T-helper 17 cell (primary cell): ENCODE measurements around the gene NINJ2. TPM values are rescaled to one million over a fixed set of nuclear protein-coding genes. Genes with fewer than 3 reads are reported as not detected.
"Not testable (repeated sequence)": the region's sequence is repeated elsewhere in the genome, so short reads cannot be mapped to it uniquely, and the experiment has no call there.

Source experiments
- ATAC-seq: fragments of 150-1000 bp; cut with Tn5 transposase; 2 replicates; pipeline ENCODE4 v1.10.0; 2021; ENCODE audit warnings: mild to moderate bottlenecking, moderate library complexity
- DNase-seq, 3 donors: peaks; one replicate each; pipeline versions ENCODE4 v3.0.0 to v3.0.0-alpha.2; 2020 to 2021
- H3K9me3 ChIP-seq: one replicate; pipeline ENCODE4 v1.7.0; 2013; ENCODE audit warnings: low read length, mild to moderate bottlenecking; ENCODE audit not compliant: control insufficient read depth, poor library complexity, severe bottlenecking
- H3K27ac Mint-ChIP-seq: one replicate; pipeline ENCODE4 v1.8.0; 2022; ENCODE audit warnings: mild to moderate bottlenecking, moderate library complexity, mixed read lengths
- H3K27me3 Mint-ChIP-seq: one replicate; pipeline ENCODE4 v1.8.0; 2022; ENCODE audit warnings: mixed read lengths
- H3K36me3 Mint-ChIP-seq: one replicate; pipeline ENCODE4 v1.8.0; 2022; ENCODE audit warnings: low read depth, mixed read lengths
- H3K4me1 Mint-ChIP-seq: one replicate; pipeline ENCODE4 v1.8.0; 2022; ENCODE audit warnings: mild to moderate bottlenecking, mixed read lengths
- H3K4me3 Mint-ChIP-seq: one replicate; pipeline ENCODE4 v1.8.0; 2022; ENCODE audit warnings: mild to moderate bottlenecking, moderate library complexity, mixed read lengths
- total RNA-seq, 4 donors: library from RNA in 2 of 4; stranded (reverse) in 2 of 4; gene quantifications; one replicate each; pipeline ENCODE4 v1.2.3 and lab custom pipeline; 2022 to 2026

Gene NINJ2
- total RNA-seq, 2 donors from 2014 or later: 6.1 to 6.3 TPM

DNA sequence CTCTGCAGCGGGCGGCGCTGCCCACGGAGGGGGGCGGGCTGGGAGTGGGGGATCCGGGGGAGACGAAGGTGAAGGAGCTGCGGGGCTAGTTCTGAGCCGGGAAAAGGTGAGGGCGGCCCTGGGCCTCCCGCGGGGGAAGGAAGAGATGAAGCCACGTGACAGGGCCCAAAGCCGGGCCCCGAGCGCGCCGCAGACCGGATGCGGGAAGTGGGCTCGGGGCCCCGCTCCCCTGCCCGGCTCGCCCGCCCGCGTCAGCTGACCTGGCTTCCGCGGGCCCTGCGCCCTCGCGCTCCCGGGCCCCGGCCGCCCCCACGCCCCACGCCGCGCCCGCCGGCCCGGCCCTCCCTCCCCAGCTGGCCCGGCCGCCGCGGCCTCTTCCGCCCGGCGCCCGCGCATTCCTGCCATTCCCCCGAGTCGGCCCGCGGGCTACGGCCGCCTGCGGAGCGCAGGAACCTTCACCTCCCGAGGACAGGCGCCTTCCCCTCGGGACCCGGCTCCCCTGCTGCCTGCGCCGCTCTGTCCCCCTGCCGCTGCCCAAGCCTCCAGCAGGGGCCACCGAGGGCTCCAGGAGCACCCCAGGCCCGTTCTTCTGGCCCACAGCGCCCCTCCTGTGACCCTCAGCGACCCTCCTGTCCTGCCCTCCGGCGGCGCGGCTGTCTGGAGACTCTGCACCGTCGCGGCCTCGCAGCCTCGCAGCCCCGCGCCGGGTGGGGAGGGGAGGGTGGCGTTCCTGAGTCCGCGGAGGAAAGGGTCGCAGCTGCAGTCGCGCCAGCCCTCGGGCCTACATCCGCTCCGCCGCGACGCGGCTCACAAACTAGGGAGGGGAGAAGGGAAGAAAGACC, 20.4 kb downstream of the NINJ2 start:
- peak; percentile 87 for ATAC-seq
- peaks cover 35% of the 10 kb centered on the region for H3K4me1 Mint-ChIP-seq
- H3K9me3 ChIP-seq: no peaks in the 10 kb centered on the region
- H3K27ac Mint-ChIP-seq: peak overlapping the region; percentile 94
- H3K27me3 Mint-ChIP-seq: no peaks in the 10 kb centered on the region
- H3K4me3 Mint-ChIP-seq: peak overlapping the region; percentile 90
- H3K36me3 Mint-ChIP-seq: peaks cover 2% of the 10 kb centered on the region
- DNase-seq: peak; percentile 66 to 77 (median 75)

GRCh38 chr12:641321-641720, 21.9 kb downstream of the NINJ2 start:
- H3K9me3 ChIP-seq, ATAC-seq, H3K27me3 Mint-ChIP-seq, H3K36me3 Mint-ChIP-seq, DNase-seq: not testable (repeated sequence)
- Mint-ChIP-seq H3K4me3 (peak overlapping the region; percentile 55), H3K4me1 (peaks cover 31% of the 10 kb centered on the region), H3K27ac (peak overlapping the region; percentile 94)

- Mint-ChIP-seq H3K27me3 (no peaks in the 10 kb centered on the region), H3K4me1 (peaks cover 31% of the 10 kb centered on the region), H3K4me3 (peak overlapping the region; percentile 25), H3K27ac (peak overlapping the region; percentile 88), H3K36me3 (no peaks in the 10 kb centered on the region)
- DNase-seq (no peak), ATAC-seq (no peak)
- H3K9me3 ChIP-seq: no peaks in the 10 kb centered on the region
Measured at GRCh38 chr12:640773-641172, 22.5 kb downstream of the NINJ2 start.

DNA sequence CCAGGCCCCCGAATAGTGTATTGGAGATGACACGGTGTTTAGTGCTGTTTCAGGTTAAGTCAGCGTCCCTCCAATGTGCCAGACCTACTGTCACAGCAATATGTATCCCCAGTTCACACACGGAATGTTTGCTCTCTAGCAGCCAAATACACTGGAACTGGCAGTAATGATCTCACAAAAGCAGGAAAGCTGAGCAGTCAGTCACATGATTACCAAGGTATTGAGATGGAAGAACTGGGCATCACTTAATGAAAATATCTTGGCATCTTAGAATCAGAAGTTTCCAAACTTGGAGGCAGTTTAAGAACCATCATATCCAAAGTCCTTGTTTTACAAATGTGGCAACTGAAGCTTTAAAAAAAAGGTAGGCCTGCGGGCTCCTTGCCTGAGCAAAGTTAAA, 23.3 kb downstream of the NINJ2 start:
- H3K27ac Mint-ChIP-seq: peak overlapping the region; percentile 88
- no peak overlapping the region for H3K4me3 Mint-ChIP-seq
- ATAC-seq: no peak
- no peaks in the 10 kb centered on the region for H3K27me3 Mint-ChIP-seq
- no peak for DNase-seq
- H3K36me3 Mint-ChIP-seq: no peaks in the 10 kb centered on the region
- no peaks in the 10 kb centered on the region for H3K9me3 ChIP-seq
- peaks cover 27% of the 10 kb centered on the region for H3K4me1 Mint-ChIP-seq

DNA sequence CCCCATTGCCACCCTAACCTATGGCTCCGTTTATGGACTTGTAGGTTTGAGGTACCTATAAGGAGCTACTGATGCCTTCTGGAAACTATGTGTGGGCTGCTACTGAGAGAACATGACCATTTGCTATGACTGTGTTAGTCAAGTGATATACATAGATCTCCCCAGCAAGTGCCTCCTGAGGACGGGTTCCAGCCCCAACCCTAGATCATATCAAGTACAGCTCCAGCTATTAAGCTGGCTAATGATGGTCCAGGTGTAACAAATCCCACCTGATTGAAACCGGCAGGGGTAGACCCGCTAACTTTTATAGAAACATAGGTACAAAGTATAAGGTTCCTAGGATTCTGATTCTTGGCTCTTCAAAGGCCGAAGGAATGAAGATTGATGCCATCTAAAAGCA, 23.7 kb downstream of the NINJ2 start:
- Mint-ChIP-seq H3K4me1 (peaks cover 27% of the 10 kb centered on the region), H3K36me3 (no peaks in the 10 kb centered on the region), H3K27ac (peak overlapping the region; percentile 88), H3K27me3 (no peaks in the 10 kb centered on the region), H3K4me3 (no peak overlapping the region)
- no peak for ATAC-seq
- no peak for DNase-seq
- H3K9me3 ChIP-seq: no peaks in the 10 kb centered on the region

GRCh38 chr12:638953-639557, 24.2 kb downstream of the NINJ2 start:
- H3K4me3 Mint-ChIP-seq: no peak overlapping the region
- no peaks in the 10 kb centered on the region for H3K27me3 Mint-ChIP-seq
- H3K27ac Mint-ChIP-seq: peak overlapping the region; percentile 88
- peaks cover 25% of the 10 kb centered on the region for H3K4me1 Mint-ChIP-seq
- DNase-seq: no peak
- H3K36me3 Mint-ChIP-seq: no peaks in the 10 kb centered on the region
- no peak for ATAC-seq
- no peaks in the 10 kb centered on the region for H3K9me3 ChIP-seq

DNA sequence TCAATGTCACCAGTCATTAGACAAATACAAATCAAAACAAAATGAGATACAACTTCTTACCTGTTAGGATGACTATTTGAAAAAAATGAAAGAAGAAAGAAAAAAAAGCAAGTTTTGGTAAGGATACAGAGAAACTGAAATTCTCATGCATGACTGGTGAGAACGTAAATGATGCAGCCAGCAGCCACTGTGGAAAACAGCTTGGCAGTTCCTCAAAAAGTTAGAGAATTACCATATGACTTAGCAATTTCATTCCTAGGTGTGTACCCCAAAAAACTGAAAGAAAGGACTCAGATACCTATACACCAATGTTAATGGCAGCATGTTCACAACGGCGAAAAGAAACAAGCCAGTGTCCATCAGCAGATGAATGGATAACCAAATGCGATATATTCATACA, 26.6 kb downstream of the NINJ2 start:
- DNase-seq (no peak), ATAC-seq (no peak)
- Mint-ChIP-seq H3K27me3 (no peaks in the 10 kb centered on the region), H3K27ac (peak overlapping the region; percentile 39), H3K36me3 (peaks cover 3% of the 10 kb centered on the region), H3K4me1 (peaks cover 28% of the 10 kb centered on the region), H3K4me3 (no peak overlapping the region)
- no peaks in the 10 kb centered on the region for H3K9me3 ChIP-seq

- no peak overlapping the region for H3K4me3 Mint-ChIP-seq
- H3K36me3 Mint-ChIP-seq: peaks cover 3% of the 10 kb centered on the region
- DNase-seq (no peak), ATAC-seq (no peak)
- peaks cover 13% of the 10 kb centered on the region for H3K4me1 Mint-ChIP-seq
- H3K9me3 ChIP-seq: no peaks in the 10 kb centered on the region
- H3K27ac Mint-ChIP-seq: no peak overlapping the region
- no peaks in the 10 kb centered on the region for H3K27me3 Mint-ChIP-seq
Measured at GRCh38 chr12:633731-634130, 29.5 kb downstream of the NINJ2 start.

DNA sequence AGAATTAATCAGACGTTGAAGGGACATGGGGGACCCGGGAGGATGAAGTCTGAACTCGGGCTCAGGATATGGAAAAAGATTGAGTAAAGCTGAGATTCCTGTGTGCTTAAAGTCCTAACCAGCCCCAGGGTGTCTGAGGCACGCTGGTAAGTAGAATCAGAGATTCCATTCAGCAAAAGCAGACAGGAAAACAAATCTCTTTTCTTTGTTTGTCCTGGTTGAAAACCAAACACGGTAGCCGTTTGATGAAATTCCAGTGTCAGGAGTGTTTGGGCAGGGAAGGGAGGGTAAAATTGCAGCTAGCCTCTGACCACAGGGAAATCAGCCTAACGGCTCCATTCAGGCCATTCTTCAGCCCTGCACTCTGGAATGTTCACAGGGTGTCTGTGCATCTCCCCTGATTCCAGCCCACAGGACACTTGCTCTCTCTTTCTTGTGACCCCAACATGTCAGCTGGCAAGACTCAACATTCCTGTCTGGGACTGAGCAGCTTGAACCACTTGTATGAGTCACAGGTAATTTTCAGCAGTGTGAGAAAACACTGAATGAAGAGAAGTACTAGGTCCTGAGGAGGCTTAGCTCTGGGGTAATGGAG, 31.0 kb downstream of the NINJ2 start:
- Mint-ChIP-seq H3K27me3 (no peaks in the 10 kb centered on the region), H3K4me3 (no peak overlapping the region), H3K36me3 (peaks cover 3% of the 10 kb centered on the region), H3K4me1 (peaks cover 13% of the 10 kb centered on the region), H3K27ac (no peak overlapping the region)
- H3K9me3 ChIP-seq: no peaks in the 10 kb centered on the region
- no peak for ATAC-seq
- no peak for DNase-seq

GRCh38 chr12:630656-631632, 32.3 kb downstream of the NINJ2 start:
- Mint-ChIP-seq H3K4me3 (no peak overlapping the region), H3K4me1 (peaks cover 13% of the 10 kb centered on the region), H3K36me3 (peaks cover 3% of the 10 kb centered on the region), H3K27me3 (no peaks in the 10 kb centered on the region), H3K27ac (peak overlapping the region; percentile 56)
- no peaks in the 10 kb centered on the region for H3K9me3 ChIP-seq
- ATAC-seq (no peak), DNase-seq (peak in 2 of 3 donors; percentile 71 to 75)

DNA sequence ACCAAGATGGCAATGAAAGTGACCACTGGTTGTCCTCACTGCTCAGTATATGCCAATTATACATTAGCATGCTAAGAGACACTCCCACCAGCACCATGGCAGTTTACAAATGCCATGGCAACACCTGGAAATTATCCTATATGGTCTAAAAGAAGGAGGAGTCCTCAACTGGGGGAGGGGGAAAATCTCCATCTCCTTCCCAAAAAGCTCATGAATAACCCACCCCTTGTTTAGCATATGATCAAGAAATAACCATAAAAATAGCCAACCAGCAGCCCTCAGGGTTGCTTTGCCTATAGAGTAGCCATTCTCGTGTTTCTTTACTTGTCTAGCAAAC, 34.5 kb downstream of the NINJ2 start:
- not testable (repeated sequence) for DNase-seq, H3K4me3 Mint-ChIP-seq, H3K36me3 Mint-ChIP-seq, H3K27ac Mint-ChIP-seq, H3K9me3 ChIP-seq, ATAC-seq, H3K27me3 Mint-ChIP-seq
- peaks cover 11% of the 10 kb centered on the region for H3K4me1 Mint-ChIP-seq

GRCh38 chr12:627863-628741, 35.1 kb downstream of the NINJ2 start:
- H3K4me3 Mint-ChIP-seq: no peak overlapping the region
- H3K27me3 Mint-ChIP-seq: no peaks in the 10 kb centered on the region
- DNase-seq (no peak), ATAC-seq (no peak)
- peaks cover 14% of the 10 kb centered on the region for H3K4me1 Mint-ChIP-seq
- peaks cover 3% of the 10 kb centered on the region for H3K36me3 Mint-ChIP-seq
- peak overlapping the region; percentile 14 for H3K27ac Mint-ChIP-seq
- no peaks in the 10 kb centered on the region for H3K9me3 ChIP-seq
